Kidney (tissue), 14 donors: ENCODE data around the gene FARP2. TPM values are rescaled to one million over a fixed set of nuclear protein-coding genes. Genes with fewer than 3 reads are reported as not detected.
"Not testable (repeated sequence)": the region's sequence is repeated elsewhere in the genome, so short reads cannot be mapped to it uniquely, and the experiment has no call there.

Experiments used
- DNase-seq, 5 donors: peaks; one replicate each; pipeline ENCODE4 v3.0.0-alpha.2; 2013 to 2020
- FAIRE-seq: peaks from 2 replicates; lab custom pipeline; 2012; peaks lifted over from hg19 to GRCh38; lab: Jason Lieb, UNC
- H3K27ac ChIP-seq, 2 donors: one replicate each; pipeline ENCODE4 v1.7.0; 2013; ENCODE audit warnings: low read depth in 2 of 2, low read length in 2 of 2, inconsistent platforms in 1 of 2
- H3K27me3 ChIP-seq: one replicate; pipeline ENCODE4 v1.7.1; 2013; ENCODE audit warnings: low read length, inconsistent platforms; ENCODE audit not compliant: control insufficient read depth, insufficient read depth
- H3K36me3 ChIP-seq, 3 donors: one replicate each; pipeline versions ENCODE4 v1.7.0 to v1.7.1; 2013; ENCODE audit warnings: low read length in 3 of 3, control low read depth in 1 of 3, inconsistent platforms in 1 of 3; ENCODE audit not compliant: insufficient read depth in 3 of 3, control insufficient read depth in 2 of 3
- H3K4me1 ChIP-seq, 3 donors: one replicate each; pipeline versions ENCODE4 v1.7.0 to v1.7.1; 2013; ENCODE audit warnings: low read length in 3 of 3, inconsistent platforms in 1 of 3, low read depth in 1 of 3; ENCODE audit not compliant: control insufficient read depth in 2 of 3, insufficient read depth in 2 of 3
- H3K4me3 ChIP-seq, 3 donors: one replicate each; pipeline versions ENCODE4 v1.7.0 to v1.8.1; 2013; ENCODE audit warnings: low read length in 3 of 3, control low read depth in 1 of 3, inconsistent platforms in 1 of 3
- H3K9ac ChIP-seq, 3 donors: one replicate each; pipeline versions ENCODE4 v1.7.0 to v1.7.1; 2013; ENCODE audit warnings: low read length in 3 of 3, control low read depth in 1 of 3, inconsistent platforms in 1 of 3
- H3K9me3 ChIP-seq, 3 donors: one replicate each; pipeline versions ENCODE4 v1.7.0 to v1.7.1; 2013; ENCODE audit warnings: low read length in 3 of 3, control low read depth in 1 of 3, inconsistent platforms in 1 of 3; ENCODE audit not compliant: control insufficient read depth in 2 of 3, insufficient read depth in 1 of 3
- intact Hi-C: fragments of 100-400 bp; cut with DNase I; formaldehyde crosslinking; loops from one replicate; pipeline ENCODE4 v1.11.1; 2022
- polyA plus RNA-seq: library from polyadenylated mRNA; stranded (reverse); fragments of 350-450 nt; fragmentation: Illumina TruSeq; extraction: RNeasy Lipid Tissue Mini Kit (QIAGEN cat#74804); gene quantifications from one replicate; pipeline ENCODE4 v1.2.3, GENCODE V29; 2014; ENCODE audit warnings: low read depth, low replicate concordance; ENCODE audit not compliant: insufficient read depth
- total RNA-seq: library from RNA; stranded (reverse); fragmentation: NEBNext Ultra II Directional; extraction: Animal tissue kit (Norgen Biotek cat#: 25700); gene quantifications from one replicate; pipeline ENCODE4 v1.2.1, GENCODE V29; 2021
- TF ChIP-seq, protein P1 (sequence below): IDR thresholded peaks from 3 replicates; pipeline ENCODE4 v1.5.1; 2012; ENCODE audit warnings: mild to moderate bottlenecking, moderate library complexity, borderline replicate concordance; ENCODE audit not compliant: insufficient read depth; ENCODE audit errors: extremely low read depth
- donor health status: control.
- donor health status: control.
- donor health status: control.
- donor health status: control.
- donor health status: control.
- donor health status: DM: yes; HTN: yes; CAD: no.
- donor health status: Normal renal cell carcinoma (clear cell type).

The FARP2 gene
- total and polyA plus RNA-seq, 2 donors from 2014 or later = 20.3 to 50.5 TPM

DNA sequence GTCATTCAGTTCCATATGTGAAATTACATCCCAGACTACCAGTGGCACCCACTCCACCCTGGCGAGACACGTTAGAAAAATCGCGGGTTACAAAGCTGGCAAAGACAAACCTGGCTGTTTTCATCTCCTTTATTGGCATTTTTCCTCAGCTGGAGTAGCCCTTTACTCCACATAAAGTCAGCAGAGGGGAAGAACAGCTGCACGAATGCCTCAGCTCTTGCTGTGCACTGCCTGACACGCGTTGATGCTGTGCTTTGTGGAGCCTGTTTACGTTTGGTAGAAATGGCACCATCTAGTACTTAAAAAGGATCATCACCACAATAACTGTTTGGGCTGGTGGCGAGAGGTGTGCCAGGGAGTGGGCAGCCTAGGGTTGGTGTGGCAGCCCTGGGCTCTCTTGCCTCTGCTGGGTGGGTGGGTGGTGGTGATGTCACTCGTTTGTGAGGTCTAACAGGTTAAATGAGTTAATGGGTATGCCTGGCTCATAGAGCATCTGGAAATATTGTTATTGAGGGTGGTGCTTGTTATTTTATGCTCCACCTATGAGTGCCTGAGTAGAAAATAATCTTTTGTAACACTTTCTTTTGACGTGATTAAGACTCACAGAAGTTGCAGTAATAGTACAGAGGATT lies 16.4 kb downstream of the FARP2 start:
- FAIRE-seq (no peak), DNase-seq (no peak)
- Histone ChIP-seq H3K4me3 (no peak overlapping the region), H3K9me3 (no peaks in the 10 kb centered on the region), H3K27ac (no peak overlapping the region), H3K27me3 (no peaks in the 10 kb centered on the region), H3K9ac (no peak overlapping the region), H3K36me3 (no peaks in the 10 kb centered on the region), H3K4me1 (peaks cover 0 to 12% (median 0%) of the 10 kb centered on the region in 3 donors)
- TF ChIP-seq, protein P1, sequence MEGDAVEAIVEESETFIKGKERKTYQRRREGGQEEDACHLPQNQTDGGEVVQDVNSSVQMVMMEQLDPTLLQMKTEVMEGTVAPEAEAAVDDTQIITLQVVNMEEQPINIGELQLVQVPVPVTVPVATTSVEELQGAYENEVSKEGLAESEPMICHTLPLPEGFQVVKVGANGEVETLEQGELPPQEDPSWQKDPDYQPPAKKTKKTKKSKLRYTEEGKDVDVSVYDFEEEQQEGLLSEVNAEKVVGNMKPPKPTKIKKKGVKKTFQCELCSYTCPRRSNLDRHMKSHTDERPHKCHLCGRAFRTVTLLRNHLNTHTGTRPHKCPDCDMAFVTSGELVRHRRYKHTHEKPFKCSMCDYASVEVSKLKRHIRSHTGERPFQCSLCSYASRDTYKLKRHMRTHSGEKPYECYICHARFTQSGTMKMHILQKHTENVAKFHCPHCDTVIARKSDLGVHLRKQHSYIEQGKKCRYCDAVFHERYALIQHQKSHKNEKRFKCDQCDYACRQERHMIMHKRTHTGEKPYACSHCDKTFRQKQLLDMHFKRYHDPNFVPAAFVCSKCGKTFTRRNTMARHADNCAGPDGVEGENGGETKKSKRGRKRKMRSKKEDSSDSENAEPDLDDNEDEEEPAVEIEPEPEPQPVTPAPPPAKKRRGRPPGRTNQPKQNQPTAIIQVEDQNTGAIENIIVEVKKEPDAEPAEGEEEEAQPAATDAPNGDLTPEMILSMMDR = no peak
- intact Hi-C loops = no loop called here

DNA sequence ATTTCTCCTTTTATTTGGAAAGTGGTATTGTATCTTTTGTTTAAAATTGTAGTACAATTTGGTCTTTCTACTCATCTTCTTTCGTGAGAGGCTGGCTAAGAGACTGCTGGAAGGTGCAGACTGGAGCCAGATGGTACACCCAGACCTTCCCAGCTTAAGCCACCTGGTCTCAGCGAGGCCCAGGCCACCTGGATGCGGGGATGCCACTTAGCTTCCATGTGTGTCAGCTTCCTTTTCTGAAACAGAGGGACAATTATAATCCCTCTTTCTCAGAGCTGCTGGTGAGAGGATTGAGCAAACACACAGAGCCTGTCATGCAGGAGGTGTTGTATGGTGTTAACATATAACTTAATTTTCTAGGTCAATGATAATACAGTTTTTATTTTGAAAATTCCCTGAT lies 17.4 kb downstream of the FARP2 start:
- Histone ChIP-seq H3K4me1 (peaks cover 0 to 13% (median 0%) of the 10 kb centered on the region in 3 donors), H3K4me3 (no peak overlapping the region), H3K9ac (no peak overlapping the region), H3K27ac (no peak overlapping the region), H3K36me3 (no peaks in the 10 kb centered on the region), H3K27me3 (no peaks in the 10 kb centered on the region), H3K9me3 (no peaks in the 10 kb centered on the region)
- FAIRE-seq (no peak), DNase-seq (no peak)
- TF ChIP-seq, protein P1 = no peak
- intact Hi-C loops = no loop called here

DNA sequence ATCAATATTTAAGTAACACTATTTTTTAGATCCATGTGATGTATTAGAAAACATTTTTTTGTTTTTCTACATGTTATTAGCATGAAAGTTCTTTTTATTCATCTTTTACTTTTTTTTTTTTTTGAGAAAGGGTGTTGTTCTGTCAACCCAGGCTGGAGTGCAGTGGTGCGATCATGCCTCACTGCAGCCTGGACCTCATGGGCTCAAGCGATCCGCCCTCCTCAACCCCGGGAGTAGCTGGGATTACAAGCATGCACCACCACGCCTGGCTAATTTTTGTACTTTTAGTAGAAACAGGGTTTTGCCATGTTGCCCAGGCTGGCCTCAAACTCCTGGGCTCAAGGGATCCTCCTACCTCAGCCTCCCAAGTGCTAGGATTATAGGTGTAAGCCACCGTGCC lies 17.8 kb downstream of the FARP2 start:
- H3K36me3 ChIP-seq, H3K9me3 ChIP-seq, H3K4me3 ChIP-seq, FAIRE-seq, intact Hi-C loops, H3K27me3 ChIP-seq, H3K9ac ChIP-seq, H3K27ac ChIP-seq: not testable (repeated sequence)
- H3K4me1 ChIP-seq = peaks cover under 1 to 15% (median 2%) of the 10 kb centered on the region in 3 donors
- peak in 3 of 5 donors; percentile 50 to 69 (median 64) for DNase-seq

DNA sequence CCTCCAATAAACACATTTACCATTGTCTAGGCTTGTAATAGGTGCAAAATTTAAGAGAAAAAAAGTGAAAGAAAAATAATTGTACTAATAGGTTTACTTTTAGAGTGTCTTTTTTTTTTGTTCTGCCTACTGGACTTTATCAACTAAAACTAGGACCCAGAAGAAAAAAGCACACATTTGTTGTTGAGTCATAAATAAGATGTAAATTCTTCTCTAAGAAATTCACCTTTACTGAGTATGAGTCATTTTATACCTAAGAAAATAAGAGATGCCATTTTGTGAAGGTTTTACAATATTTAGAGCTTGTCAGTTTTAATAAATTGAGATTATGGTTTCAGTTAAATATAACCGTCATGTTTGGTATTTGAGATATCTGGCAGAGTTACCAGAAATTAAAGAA lies 19.2 kb downstream of the FARP2 start:
- TF ChIP-seq, protein P1 = no peak
- Histone ChIP-seq H3K4me1 (peaks cover 10 to 26% (median 10%) of the 10 kb centered on the region in 3 donors), H3K27ac (no peak overlapping the region), H3K27me3 (no peaks in the 10 kb centered on the region), H3K4me3 (no peak overlapping the region), H3K36me3 (no peaks in the 10 kb centered on the region), H3K9ac (no peak overlapping the region), H3K9me3 (no peaks in the 10 kb centered on the region)
- FAIRE-seq (no peak), DNase-seq (no peak)
- intact Hi-C loops = no loop called here
